HUDEP-2 (cell line): ENCODE results near the gene BTN1A1.
"Not testable (repeated sequence)": the region's sequence is repeated elsewhere in the genome, so short reads cannot be mapped to it uniquely, and the experiment has no call there.

Experiments
- DNase-seq, 76 experiments: peaks; one replicate each; lab custom pipeline; 2025; ENCODE audit not compliant: unreplicated experiment in 76 of 76; lab: John Stamatoyannopoulos, UW

BTN1A1 gene, protein sequence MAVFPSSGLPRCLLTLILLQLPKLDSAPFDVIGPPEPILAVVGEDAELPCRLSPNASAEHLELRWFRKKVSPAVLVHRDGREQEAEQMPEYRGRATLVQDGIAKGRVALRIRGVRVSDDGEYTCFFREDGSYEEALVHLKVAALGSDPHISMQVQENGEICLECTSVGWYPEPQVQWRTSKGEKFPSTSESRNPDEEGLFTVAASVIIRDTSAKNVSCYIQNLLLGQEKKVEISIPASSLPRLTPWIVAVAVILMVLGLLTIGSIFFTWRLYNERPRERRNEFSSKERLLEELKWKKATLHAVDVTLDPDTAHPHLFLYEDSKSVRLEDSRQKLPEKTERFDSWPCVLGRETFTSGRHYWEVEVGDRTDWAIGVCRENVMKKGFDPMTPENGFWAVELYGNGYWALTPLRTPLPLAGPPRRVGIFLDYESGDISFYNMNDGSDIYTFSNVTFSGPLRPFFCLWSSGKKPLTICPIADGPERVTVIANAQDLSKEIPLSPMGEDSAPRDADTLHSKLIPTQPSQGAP

DNA sequence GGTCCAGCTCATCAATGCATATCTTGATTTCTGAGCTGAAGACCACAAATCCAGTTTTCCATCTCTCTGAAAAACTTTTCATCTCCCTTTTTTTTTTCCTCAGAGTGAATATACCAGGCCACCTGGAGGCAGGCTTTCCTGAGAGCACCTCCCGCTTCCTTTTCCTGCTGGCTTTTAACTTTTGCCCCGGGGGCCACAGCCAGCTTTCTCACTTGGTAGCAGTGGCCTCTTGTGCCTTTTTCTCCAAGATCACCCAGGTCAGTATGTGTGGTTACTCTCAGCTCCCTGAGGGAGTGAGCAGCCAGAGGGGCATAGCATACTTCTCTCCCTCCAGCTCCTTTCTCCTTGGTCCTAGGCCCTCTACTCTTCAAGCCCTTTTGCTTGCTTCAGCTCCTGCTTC is at the start of gene BTN1A1:
TSS of gene BTN1A1 (plus strand) at position 202 of the 400 bp plus-strand sequence. CDS start 984 bp downstream, outside the sequence.
- no peak for DNase-seq

DNA sequence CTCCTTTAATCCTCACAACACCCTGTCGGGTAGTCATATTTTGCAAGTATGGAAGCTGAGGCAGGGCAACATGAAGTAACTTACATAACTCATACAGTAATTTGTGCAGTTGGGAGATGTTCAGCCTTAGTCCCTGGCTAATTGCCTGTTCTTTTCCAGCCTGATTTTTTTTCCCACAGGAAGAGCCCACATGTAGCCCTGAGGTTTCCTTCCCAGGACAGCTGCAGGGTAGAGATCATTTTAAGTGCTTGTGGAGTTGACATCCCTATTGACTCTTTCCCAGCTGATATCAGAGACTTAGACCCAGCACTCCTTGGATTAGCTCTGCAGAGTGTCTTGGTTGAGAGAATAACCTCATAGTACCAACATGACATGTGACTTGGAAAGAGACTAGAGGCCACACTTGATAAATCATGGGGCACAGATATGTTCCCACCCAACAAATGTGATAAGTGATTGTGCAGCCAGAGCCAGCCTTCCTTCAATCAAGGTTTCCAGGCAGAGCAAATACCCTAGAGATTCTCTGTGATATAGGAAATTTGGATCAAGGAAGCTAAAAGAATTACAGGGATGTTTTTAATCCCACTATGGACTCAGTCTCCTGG is 47.4 kb upstream of the BTN1A1 start:
- peak in 15 of 76 experiments; percentile 13 to 66 (median 33) for DNase-seq

DNA sequence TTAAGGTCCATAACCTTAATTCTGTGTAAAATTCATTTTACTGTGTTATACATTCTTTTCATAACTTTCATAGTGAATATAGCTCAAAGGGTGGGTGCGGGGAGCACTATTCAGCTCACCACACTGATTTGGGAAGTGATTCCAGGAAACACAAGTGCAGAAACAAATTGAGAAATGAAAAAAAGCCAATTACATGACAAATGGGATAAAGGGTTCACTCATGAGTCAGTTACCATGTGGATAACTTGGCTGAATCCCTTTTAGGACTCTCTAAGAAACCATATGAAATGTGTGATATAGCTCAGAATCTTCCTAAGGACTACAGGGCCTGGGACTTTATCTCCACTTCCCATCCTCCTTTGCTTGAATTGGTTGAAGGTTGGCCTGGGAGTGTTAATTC is 45.5 kb upstream of the BTN1A1 start:
- DNase-seq: no peak

DNA sequence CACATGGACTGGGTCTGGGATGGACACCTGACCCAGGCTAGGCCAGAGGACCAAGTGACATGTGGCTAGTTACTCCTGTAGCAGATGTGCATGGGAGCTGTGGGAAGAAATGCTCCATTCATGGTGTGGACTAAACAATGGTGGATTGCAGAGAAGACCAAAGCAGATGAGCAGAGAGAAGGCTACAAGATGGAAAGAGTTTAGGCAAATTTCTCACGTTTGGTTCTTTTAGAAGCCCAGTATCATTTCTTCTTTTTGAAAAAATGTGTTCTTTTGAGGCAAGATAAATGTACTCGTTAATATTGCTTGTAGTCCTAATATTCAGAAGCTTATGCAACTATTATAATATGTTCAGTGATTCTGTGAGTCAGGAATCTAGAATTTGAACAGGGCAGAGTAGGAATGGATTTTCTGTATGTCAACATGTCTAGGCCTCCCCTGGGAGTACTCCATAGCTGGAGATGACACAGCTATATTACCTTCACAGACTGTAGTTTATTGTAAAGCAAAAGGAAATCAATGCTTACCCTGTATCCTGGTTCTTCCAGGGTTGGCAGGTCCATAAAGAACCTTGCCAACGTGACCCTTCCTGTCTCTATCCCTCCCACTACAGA is 44.6 kb upstream of the BTN1A1 start:
- no peak for DNase-seq

DNA sequence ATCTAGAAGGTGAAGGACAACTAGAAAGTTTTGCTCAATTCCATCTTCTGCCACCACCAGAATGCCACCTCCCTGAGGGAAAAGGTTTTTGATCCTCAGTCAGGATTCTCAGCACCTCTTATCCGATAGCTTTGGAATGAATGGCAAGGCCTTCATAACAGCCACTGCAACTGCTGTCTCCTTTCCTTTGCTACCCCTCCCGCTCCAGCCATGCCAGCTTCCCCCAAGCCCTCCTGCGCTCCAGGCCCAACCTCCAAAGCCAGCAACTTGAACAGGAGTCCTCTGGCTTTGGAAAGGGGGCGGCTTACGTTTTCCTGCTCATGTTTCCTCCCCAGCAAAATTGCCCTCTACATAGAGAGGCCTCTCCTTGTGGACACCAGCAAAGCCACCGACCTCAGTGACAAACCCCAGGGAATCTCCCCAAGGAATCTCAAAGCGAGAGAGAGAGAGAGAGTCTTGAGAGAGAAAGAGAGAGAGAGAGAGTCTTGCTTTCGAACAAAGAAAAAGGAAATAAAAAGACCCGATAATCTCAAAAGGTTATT is 42.8 kb upstream of the BTN1A1 start:
- DNase-seq: no peak

DNA sequence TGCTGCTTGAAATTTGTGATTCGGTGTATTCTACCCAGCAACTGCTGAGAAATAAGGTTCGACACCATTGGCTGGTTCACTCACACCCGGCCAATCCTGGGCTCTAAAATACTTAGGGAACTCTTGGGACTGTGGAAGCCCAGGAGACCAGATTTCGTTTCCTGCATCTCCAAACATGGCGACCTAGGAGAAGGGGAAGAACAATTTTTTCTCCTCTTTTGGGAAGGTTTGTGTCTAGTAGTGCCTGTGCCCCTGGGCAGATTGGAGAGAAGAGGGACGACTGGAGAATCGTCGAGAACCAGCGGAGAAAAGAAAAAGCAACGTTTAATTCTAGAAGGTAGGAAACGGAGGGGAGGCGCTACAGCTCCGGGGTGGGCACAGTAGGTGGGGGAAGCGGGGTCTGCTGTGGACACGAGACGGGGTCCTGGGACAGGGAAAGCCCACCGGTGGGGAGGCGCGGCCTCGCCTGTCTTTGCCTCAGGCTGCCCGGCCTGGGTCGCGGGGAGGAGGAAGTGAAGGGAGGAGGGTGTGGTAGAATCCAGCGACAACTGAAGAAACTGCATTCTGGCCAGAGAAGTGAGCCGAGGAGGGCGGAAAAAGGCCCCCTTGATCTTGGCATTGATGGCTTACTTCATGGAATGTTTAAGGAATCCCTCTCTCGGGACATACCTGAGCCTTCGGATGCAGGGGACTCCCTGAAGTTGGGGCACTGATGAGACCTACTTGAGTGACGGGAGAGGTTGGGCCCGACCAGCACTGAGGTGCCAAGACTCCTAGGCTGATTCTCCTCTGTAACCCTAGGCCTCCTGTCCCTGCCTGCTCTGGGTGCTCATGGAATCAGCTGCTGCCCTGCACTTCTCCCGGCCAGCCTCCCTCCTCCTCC is 42.1 kb upstream of the BTN1A1 start, which contains the start of gene BTN2A1:
TSS of gene BTN2A1 (plus strand) at position 150 of the 883 bp plus-strand sequence. CDS start at position 832, 682 bp downstream.
- DNase-seq: peak in 70 of 76 experiments; percentile 20 to 88 (median 66)

DNA sequence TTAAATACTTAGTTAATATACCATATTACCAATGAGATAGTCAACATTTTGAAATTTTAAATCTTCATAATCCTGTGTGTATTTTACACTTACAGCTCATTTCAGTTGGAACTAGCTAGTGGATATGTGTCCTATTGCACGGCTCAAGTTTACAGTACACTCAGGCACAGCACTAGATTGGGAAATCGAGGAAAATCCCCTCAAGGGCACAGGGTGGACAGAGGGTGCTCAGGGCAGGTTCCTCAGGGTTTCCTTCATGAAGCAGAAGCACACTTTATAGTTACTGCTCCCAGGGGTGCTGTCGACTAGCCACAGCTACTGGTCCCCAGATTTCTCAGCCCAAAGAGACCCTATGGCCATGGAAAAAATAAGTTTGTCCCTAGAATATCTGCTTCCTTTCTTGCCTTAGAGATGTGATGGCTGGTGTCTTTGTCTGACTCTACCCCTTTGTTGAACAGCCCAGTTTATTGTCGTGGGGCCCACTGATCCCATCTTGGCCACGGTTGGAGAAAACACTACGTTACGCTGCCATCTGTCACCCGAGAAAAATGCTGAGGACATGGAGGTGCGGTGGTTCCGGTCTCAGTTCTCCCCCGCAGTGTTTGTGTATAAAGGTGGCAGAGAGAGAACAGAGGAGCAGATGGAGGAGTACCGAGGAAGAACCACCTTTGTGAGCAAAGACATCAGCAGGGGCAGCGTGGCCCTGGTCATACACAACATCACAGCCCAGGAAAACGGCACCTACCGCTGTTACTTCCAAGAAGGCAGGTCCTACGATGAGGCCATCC is 40.9 kb upstream of the BTN1A1 start:
- DNase-seq: no peak

DNA sequence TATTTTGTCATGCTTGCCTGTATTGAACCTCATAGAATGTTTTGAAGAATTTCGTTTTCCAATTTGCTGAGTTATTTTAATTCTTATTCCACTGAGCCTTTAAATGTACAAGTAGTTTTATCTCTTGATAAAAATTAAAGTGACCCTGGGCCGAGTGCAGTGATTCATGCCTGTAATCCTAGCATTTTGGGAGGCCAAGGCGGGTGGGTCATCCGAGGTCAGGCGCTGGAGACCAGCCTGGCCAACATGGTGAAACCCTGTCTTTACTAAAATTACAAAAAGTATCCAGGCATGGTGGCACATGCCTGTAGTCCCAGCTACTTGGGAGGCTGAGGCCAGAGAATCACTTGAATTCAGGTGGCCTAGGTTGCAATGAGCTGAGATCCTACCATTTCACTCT is 38.8 kb upstream of the BTN1A1 start:
- DNase-seq: not testable (repeated sequence)

DNA sequence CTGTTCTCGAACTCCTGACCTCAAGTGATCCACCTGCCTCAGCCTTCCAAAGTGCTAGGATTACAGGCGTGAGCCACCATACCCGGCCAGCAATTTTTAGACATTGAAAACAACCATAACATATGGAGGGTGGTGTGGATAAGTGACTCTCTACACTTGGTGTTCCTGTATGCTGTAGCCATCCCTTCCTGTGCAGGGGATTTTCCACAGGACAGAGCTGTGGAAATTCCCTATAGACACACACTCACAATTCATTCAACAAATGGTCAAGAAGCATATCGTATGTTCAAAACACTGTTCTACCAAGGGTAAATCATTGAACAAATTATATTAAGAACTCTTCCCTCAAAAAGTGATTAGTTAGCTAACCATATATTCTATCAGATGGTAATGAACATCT is 36.1 kb upstream of the BTN1A1 start:
- DNase-seq: no peak

DNA sequence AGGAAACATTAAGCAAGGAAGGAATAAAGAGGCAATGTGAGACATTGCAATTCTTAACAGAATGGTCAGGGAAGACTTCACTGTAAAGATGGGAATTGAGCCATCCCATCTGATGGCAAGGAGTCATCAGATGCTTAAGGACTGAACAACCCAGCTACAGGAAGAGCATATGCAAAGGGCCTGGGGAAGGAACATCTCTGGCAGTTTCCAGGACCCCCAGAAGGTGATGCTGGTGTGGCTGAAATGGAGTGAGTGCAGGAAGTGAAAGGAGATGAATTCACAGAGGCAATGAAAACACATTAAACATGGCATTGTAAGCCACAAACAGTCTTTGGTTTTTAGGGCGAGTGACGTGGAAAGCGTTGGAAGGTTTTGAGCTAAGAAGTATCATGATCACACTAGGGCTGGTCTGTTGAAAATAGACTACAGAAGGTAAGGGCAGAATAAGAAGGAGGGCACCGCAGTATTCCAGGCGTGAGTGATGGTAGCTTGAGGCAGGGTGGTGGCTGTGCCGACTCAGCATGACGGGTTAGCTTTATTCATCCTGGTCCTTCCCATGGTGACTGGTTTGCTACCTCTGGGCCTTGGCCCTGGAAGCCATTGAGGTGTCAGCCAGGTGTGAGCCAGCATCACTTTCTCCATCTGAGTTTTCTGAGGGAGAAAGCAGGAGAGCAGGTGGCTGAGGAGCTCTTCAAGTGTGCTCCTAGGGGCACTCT is 35.5 kb upstream of the BTN1A1 start:
- DNase-seq: no peak

DNA sequence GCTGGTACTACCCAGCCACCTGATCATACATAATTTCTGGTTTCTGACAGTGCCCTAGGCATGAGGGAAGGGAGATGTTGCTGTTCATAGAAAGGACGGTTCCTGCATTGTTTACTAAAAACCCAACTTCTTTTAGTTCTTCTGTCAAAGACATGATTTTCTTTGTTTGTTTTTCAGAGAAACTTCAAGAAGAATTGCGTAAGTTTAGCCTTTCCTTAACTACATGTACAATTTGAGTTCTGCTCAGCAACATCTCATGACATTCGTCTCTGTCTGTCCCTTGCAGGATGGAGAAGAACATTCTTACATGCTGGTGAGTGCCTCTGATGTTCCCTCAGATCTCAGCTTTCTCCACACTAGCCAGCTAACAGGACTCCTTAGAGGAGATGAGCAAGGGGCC is 34.3 kb upstream of the BTN1A1 start:
- DNase-seq: no peak

DNA sequence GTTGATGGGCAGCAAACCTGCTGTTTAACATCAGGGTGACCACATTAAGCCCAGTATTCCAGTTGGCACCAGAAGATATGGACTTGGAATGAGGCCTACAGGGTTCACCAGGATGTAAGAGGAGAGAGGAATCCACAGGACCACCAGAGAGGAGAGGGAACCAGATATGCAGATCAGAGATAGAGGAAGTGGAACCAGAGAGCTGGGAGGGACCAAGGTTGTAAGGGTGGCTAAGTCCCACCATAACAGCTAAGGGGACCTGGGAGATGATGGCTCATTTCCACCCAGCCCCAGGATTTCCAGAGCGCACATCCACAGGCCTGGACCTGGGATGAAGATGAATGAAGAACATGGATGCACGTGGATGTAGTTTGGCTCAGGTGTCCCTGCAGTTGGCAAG is 31.3 kb upstream of the BTN1A1 start:
- no peak for DNase-seq

DNA sequence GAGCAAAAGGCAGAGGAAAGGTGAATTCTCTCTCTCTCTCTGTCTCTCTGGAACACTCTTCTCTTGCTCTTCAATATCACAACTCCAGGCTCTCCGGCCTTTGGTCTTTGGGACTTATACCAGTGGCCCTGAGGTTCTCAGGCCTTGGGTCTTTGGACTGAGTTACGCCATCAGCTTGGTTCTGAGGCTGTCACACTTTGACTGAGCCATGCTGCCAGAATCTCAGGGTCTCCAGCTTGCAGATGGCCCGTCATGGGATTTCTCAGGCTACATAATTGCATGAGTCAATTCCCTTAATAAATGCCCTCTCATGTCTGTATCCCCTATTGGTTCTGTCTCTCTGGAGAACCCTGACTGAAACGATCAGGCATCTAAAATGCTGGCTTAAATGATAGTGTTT is 29.5 kb upstream of the BTN1A1 start:
- no peak for DNase-seq

DNA sequence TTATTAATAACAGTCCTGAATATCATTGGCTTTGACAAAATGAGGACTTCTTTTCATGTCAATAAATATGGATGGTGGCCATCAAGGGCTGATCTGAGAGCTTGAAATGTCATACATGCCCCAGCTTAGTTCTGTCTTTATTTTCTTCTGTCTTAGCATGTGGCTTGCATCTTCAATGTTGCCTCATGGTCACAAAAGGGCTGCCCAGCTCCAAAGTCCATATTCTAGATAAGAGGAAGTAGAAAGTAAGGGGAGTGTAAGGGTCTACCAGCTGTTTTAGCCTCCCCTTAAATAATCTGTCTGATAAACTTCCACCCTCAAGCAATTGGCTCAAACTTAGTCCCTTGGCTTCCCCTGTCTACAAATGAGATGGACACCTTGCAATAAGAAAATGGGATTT is 28.1 kb upstream of the BTN1A1 start:
- DNase-seq: no peak

DNA sequence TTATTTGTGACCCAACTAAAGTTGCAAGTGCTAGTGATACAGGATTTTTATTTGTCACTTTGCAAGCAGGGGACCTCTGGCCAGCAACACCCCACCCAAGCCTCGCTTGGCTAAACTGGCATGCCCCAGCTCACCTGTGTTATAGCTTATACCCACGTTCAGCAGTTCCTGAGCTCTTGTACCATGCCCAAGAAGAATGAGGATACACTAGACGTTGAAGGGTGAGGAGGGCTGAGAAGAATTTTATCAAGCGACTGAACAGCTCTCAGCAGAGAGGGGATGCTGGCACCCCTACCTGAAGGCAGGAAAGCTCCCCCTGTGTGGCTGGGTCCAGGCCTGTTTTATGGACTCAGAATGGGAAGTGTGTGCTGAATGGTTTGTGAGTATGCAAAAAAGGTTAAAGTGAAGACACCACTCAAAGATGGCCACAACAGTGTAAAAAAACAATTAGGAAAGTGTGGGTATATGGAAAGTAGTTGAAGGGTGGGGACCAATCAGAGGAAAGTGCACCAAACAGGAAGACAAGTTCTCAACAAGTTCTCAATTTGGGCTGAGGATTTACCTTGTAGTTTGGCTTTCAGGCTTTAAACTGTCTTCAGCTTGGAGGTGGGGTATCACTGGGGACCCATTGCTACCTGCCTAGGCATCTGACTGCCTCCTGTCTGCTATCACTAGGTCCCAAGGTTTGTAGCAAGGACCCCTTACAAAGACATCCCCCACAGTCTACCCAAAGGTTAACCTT is 27.4 kb upstream of the BTN1A1 start:
- no peak for DNase-seq

DNA sequence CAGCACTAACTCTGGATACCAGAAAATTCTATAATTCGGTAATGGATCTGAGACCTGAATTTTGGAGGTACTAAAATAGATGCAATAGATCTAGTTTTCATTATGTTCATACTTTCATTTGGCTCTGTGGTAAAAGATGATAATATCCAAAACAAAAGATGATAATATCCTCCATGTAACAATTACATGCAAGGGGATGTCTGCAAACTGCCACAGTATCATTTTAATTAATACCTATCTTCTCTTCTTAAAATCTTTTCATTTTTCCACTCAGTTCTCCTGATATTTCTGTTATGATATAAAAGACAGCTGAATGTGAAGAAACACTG is 26.7 kb upstream of the BTN1A1 start:
- peak in 1 of 76 experiments; percentile 39 for DNase-seq

DNA sequence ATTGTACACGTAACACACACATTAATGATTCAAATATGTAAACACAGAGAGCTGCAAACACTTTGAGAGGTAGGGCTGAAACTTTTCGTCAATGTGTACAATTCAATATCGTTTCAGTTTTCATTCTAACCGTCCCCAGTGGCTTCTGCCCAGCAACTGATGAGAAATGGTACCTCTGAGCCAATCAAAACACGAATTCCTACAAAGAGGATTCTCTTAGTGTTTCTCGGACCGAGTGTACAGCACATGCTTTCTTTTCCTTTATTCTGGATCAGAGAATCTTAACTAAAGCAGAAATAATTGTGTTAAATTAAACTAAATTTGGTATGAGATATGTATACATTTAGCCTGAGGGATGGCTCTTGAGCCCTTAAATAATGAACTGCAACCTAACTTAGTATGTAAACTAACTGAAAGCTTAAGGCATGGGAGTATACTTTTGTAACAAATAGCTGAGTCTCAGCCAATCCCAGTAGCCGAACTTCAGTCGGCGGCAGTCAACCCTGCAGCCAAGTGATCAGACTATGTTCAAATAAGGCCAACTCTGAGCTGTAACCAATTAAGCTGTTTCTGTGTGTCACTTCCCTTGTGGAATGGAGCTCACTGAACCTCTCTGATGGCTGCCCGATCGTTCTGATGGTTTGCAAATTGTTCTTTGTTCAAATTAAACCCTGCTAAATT is 26.2 kb upstream of the BTN1A1 start:
- DNase-seq: peak in 73 of 76 experiments; percentile 36 to 97 (median 74)

DNA sequence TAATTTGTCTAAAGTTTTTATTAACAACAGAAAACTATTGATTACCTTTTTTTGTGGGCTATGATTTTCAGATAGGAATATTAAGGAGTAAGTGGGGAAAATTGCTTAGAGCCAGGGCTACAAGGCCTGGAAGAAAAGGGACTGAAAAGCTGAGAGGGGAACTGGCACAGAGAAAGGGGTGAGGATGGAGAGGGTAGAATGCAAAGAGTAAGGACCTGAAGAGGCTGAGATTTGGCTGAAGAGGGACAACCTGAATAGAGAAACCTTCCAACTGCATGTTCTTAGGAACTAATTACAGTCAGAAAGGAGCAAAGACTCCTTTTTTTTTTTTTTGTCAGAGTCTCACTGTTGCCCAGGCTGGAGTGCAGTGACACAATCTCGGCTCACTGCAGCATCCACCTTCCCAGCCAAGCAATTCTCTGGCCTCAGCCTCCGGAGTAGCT is 25.6 kb upstream of the BTN1A1 start:
- DNase-seq: no peak
